Stimulated activated CD8-positive, alpha-beta memory T cell treated with anti-CD3 and anti-CD28 coated beads, Interleukin-7, amount 100 ng/mL, for 24 hours (primary cell): ENCODE data around the gene RNF181.
"Not testable (repeated sequence)": the region's sequence is repeated elsewhere in the genome, so short reads cannot be mapped to it uniquely, and the experiment has no call there.

Experiments used
- DNase-seq: peaks from one replicate; pipeline ENCODE4 v3.0.0-alpha.2; 2020; ENCODE audit warnings: low read depth

RNF181 gene

DNA sequence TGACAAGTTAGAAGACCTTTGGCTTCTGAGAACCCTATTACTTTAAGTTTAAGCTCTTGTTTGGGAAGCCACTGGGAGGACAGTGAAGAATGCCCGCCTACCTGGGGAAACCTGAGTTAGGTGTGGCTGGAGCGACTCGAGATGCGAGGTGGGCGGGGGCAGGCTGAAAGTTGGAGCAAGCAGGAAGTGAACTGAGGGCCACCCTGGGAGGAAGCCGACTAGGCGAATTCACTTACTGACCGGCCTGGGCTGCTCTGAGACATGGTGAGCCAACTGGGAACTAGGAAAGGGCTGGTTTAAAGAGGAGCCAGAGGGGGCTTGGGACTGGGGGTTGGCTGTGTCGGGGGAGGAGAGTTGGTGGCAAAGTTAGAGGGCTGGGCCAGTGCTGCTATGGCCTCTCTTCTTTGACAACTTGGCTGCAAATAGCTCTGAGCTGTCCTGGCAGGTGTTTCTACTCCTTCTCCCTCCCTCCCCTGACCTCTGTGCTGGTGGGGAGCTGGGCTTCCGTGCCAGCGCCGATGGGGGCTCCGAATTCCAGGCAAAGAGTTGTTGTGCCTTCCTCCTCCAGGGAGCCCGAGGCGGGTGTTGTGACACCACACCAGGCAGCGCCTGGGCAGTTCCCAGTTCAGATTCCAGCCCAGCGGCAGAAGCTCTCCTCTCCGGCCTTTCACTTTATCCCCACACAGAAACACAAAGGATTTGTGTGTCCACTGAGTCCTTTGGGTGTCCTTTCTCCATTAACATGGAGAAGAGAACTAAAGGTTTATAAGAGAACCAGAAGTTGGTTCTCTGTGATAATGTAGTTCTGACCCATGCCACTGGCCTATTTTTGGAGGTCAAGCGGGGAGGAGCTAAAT lies 17.9 kb upstream of the RNF181 start, which contains the start of gene VAMP8:
Gene VAMP8 (plus strand): TSS at position 201 of the 857 bp plus-strand sequence. CDS start 61 bp downstream, at position 262.
- DNase-seq = no peak

DNA sequence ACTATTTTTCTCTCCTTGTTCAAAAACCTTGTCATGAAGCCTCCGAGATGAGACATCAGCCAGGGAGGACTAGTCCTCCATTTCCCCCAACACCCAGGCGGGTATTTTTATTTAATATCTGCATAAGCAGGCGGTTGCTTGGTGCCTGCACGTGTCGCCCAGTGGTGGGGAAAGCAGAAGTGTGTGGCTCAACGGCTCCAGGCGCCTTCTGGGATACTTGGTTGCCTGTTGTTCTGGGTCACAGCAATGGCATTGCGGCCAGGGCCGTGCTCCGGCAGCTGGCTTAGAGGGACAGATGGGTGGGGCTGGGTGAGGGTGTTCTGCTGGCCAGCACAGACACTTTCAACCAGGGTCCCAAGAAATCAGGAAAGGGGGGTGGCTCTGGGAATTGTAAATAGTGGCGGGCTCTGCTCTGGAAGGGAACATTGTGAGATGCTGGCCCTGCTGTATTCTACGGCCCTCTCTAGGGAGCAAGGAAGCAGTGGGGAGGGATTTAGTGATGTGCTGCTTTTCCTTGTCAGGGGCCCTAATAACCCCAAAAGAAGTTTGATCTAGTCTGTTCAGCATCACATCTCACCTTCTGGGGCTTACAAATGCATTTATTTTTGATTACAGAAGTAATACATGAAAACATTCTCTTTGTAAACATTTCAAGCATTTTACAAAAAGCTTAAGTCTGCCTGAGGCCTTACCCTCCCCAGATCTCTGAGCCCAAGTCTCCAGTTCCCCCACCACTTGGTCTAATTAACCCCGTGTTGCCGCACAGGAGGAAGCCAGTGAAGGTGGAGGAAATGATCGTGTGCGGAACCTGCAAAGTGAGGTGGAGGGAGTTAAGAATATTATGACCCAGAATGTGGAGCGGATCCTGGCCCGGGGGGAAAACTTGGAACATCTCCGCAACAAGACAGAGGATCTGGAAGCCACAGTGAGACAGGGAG lies 17.0 kb upstream of the RNF181 start:
- DNase-seq = no peak

GRCh38 chr2:85579266-85579935 lies 16.1 kb upstream of the RNF181 start:
- DNase-seq = no peak

- no peak for DNase-seq
Observed at GRCh38 chr2:85580206-85580605, 15.3 kb upstream of the RNF181 start.

DNA sequence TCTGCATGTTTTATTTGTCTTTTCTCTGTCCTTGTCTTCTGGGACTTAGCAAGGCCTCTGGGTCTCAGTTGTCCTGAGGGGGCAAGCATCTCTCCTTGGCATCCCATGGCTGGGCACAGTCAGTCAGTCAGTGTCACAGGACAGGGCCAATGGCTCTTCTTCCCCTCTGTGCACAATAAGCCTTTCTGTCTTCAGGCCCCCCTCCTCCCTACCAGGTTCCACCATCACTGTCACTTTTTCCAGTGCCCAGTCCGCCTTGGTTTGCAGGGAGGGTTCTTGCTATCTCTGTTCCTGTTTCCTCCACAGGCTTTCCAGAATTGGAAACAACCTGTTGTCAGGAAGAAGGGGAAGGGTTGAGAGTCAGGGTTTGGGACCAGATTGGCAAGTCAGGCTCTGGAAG lies 13.1 kb upstream of the RNF181 start:
- no peak for DNase-seq

DNA sequence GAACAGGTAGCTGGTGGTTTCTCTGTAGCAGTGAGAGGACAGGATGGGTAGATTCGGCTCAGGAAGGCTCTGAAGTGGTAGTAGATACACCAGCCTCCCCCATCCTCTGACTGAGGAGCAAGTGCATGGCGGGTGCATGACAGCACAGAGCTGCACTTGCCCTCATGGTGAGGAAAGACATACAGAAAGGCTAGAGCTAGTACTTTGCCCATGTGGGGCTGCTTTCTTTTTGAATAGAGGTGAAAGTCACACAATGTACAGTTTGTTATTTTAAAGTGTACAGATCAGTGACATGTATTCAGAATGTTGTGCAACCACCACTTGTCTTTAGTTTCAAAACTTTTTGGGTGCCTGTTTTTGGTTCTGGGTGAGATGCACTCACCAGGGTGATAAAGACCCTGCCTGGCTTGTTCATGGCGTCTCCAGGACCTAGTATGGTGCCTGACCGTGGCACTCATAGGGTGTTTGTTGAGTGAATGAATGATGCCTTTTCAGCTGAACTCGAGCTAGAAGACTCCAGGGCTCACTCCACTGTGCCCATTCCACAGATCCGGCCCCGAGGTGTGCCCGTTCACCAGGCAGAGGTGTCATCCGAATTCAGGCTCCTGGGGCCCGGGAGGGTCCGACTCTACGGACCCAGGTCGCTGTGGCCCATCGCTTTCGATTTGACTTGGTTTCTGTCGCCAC lies 11.7 kb upstream of the RNF181 start:
- DNase-seq = no peak

DNA sequence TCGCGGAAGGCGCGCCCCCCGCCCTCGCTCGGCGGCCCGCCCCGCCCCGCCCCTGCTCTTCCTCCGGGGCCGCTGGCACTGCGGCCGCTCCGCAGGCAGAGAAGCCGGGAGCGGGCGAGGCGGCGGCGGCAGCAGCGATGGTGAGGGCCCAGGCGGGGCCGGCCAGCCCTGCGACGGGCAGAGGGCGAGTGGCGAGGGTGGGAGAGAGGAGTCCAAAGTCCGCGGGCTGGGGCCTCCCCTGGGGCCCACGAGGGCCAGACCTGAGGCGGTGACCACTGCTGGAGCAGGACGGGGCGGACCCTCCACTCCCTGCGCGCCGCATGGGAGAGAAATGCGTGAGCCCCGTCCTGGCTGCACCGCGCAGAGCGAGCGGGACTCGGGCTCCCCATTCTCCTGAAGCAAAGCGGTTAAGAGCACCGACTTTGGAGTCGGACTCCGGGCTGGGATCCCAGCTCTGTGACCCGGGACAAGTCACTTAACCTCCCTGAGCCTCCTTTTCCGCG lies 11.1 kb upstream of the RNF181 start, which contains the start of gene VAMP5:
Gene VAMP5 (plus strand): TSS at position 78 of the 503 bp plus-strand sequence. CDS start 60 bp downstream, at position 138.
- no peak for DNase-seq

GRCh38 chr2:85584857-85585780 lies 10.4 kb upstream of the RNF181 start:
- DNase-seq = no peak

- no peak for DNase-seq
Observed at GRCh38 chr2:85585781-85586105, 9.8 kb upstream of the RNF181 start.

DNA sequence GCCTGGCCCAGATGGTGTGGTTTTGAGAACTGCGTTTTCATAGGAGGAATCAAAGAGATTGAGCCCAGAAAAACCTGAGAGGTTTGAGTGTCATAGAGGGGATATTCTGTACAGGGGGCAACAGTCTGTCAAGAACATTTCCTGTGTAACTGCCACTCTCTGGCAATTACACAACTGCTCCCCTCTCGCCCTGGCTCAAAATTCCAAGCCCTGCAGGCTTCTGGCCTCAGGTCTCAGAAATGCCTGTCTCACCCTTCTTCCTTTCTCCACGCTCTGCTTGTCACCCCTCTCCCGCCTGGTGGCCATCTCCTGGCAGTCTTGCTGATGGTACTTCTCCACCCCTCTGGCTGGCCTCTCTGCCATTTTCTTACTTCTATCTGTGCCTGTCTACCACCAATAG lies 7.3 kb upstream of the RNF181 start:
- no peak for DNase-seq

DNA sequence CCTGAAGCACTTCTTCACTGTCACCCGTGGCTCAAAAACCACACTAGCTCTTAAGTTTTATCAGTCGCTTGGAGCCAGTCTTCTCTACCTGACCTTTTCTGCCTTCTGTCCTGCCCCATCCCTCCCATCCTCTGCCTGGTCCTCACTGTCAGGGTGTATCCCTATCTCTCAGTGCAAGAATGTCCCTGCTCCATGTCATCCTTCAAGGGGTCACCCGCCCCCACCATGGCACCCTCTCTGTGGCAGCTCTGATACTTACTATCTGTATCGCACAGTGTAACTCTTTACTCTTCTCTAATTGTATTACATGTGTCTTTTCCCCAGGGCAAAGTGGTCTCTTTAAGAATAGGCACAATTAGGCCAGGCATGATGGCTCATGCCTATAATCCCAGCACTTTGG lies 6.9 kb upstream of the RNF181 start:
- DNase-seq = no peak

DNA sequence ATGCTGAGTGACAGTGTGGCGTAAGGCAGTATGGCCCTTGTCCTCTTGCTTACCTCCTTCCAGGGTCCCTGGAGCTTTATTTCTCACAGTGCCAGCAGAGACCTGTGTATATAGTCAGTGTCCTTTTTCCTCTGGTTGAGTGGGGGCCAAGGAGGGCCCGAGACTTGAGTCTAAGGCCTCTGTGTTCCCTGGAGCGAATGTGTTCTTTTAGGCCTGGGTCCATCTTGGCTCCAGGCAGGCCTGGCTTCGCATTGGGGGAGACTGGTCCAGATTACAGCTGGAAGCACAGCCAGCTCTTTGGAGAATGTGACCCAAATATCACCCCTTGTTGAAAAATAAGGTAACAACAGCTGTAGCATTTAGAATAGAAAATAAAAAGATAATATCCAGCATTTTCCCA lies 6.4 kb upstream of the RNF181 start:
- DNase-seq = no peak

- no peak for DNase-seq
Observed at GRCh38 chr2:85589982-85590791, 5.4 kb upstream of the RNF181 start.

GRCh38 chr2:85590950-85591349 lies 4.6 kb upstream of the RNF181 start:
- no peak for DNase-seq

DNA sequence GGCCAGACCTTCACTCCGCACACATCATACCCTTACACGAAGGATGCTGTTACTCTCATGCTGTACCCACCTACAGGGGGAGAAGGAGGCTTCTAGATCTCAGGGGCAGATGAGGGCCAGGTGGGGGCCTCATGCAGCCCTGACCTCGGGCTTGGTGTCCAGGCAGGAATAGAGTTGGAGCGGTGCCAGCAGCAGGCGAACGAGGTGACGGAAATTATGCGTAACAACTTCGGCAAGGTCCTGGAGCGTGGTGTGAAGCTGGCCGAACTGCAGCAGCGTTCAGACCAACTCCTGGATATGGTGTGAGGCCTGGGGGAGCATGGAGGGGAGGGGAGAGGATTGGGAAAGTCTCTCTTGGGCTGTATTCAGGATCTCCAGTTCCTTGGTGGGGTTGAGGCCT lies 4.0 kb upstream of the RNF181 start:
- DNase-seq = no peak

DNA sequence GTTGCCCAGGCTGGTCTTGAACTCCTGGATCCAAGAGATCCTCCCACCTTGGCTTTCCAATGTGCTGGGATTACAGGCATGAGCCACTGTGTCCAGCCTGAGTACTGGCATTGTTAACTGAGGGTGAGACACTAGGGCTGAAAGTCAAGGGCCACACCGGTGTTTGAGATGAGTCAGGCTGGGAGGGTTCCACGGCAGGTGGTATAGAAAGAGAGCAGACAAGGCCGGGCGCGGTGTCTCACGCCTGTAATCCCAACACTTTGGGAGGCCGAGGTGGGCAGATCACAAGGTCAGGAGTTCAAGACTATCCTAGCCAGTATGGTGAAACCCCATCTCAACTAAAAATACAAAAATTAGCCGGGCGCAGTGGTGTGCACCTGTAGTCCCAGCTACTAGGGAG lies 3.2 kb upstream of the RNF181 start:
- not testable (repeated sequence) for DNase-seq

DNA sequence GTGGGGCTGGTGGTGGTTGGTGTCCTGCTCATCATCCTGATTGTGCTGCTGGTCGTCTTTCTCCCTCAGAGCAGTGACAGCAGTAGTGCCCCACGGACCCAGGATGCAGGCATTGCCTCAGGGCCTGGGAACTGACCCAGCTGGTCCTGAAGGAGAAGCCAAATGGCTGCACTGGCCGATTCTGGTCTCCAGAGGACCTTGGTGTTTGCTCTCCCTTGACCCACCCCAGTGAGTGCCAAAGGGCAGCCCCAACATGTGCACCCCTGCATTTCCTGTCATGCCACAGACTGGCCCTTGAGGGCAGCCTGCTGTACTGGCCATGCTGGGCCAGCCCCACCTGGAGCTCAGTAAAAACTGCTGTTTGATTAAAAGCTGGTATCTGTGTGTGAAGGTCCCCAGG lies 2.5 kb upstream of the RNF181 start:
- no peak for DNase-seq

DNA sequence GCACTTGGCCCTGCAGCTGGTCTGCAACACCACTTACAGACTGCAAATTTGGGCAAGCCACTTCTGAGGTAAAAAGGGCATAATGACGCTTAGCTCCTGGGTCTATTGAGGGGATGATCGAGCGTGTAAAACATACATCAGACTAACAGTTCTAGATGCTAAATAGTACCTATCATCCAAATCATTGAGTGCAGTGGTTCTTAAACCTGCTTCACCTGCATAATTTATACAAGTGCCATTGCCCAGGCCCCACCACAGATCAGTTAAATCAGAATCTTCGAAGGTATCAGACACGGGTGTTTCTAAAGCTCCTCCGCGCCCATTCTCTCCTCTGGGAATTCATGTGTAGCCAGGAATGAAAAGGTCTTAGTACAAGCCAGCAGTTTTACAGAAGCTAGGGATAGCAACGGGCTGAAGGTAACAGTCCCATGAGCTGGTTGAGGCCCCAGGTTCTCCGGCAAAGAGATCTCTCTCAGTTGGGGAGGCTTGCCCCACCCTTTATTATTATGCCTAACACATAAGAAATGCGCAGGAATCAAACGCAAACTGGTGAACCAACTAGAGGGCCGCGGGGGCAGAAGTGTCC lies 737 bp upstream of the RNF181 start:
- DNase-seq = no peak

- DNase-seq = no peak
Observed at GRCh38 chr2:85596026-85596333, 435 bp downstream of the RNF181 start.
